ENCODE data around the gene BAIAP3. TPM values are rescaled to one million over a fixed set of nuclear protein-coding genes. Genes with fewer than 3 reads are reported as not detected.

Gene BAIAP3
- total RNA-seq, 2 donors from 2014 or later: 0.35 to 2.4 TPM

DNA sequence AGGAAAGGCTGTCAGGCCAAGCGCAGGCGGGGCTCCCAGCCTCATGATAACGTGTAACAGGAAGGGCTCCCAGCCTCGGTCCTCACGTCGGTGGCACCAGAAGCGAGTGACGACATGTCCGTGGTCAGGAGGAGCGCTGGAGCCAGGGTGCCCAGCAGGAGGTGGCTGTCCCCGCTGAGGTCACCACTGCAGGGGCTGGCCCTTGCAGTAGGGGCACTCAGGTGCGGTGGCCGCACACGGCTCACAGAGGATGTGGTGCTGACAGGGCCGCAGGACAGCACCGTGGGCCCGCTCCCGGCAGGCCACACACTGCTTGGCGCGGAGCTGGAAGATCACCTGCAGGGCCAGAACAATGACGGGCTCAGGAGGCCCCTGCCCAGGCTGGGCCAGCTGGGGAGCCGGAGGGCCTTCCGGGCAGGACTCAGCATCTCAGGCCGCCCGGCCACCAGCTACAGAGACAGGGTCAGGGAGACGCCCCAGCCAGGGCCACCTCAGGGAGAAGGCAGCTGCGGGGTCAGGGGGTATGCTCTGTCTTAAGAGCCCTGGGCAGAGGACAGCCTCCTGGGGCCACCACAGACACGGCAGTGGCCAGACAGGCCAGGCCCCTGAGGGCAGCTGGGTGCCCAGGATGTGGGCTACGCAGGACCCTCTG lies 32.7 kb downstream of the BAIAP3 start:
- Histone ChIP-seq H3K4me3 (no peak overlapping the region), H3K36me3 (peaks cover 57% of the 10 kb centered on the region), H3K4me1 (no peaks in the 10 kb centered on the region), H3K27ac (no peak overlapping the region), H3K27me3 (no peaks in the 10 kb centered on the region), H3K9me3 (no peaks in the 10 kb centered on the region)
- no peak for TF ChIP-seq CTCF (IDR thresholded peaks at IDR 0.05)
- DNase-seq (ENCODE audit: low spot score): no peak

- Histone ChIP-seq H3K27me3 (no peaks in the 10 kb centered on the region), H3K4me3 (no peak overlapping the region), H3K4me1 (no peaks in the 10 kb centered on the region), H3K36me3 (peaks cover 55% of the 10 kb centered on the region), H3K27ac (no peak overlapping the region), H3K9me3 (no peaks in the 10 kb centered on the region)
- TF ChIP-seq CTCF (IDR thresholded peaks at IDR 0.05): no peak
- DNase-seq (ENCODE audit: low spot score): no peak
Measured at GRCh38 chr16:1366712-1367299, 33.4 kb downstream of the BAIAP3 start.

- Histone ChIP-seq H3K4me3 (no peak overlapping the region), H3K9me3 (no peaks in the 10 kb centered on the region), H3K27me3 (no peaks in the 10 kb centered on the region), H3K27ac (no peak overlapping the region), H3K4me1 (no peaks in the 10 kb centered on the region), H3K36me3 (peaks cover 50% of the 10 kb centered on the region)
- DNase-seq (ENCODE audit: low spot score): no peak
- no peak for TF ChIP-seq CTCF (IDR thresholded peaks at IDR 0.05)
Measured at GRCh38 chr16:1367486-1368174, 34.2 kb downstream of the BAIAP3 start.

DNA sequence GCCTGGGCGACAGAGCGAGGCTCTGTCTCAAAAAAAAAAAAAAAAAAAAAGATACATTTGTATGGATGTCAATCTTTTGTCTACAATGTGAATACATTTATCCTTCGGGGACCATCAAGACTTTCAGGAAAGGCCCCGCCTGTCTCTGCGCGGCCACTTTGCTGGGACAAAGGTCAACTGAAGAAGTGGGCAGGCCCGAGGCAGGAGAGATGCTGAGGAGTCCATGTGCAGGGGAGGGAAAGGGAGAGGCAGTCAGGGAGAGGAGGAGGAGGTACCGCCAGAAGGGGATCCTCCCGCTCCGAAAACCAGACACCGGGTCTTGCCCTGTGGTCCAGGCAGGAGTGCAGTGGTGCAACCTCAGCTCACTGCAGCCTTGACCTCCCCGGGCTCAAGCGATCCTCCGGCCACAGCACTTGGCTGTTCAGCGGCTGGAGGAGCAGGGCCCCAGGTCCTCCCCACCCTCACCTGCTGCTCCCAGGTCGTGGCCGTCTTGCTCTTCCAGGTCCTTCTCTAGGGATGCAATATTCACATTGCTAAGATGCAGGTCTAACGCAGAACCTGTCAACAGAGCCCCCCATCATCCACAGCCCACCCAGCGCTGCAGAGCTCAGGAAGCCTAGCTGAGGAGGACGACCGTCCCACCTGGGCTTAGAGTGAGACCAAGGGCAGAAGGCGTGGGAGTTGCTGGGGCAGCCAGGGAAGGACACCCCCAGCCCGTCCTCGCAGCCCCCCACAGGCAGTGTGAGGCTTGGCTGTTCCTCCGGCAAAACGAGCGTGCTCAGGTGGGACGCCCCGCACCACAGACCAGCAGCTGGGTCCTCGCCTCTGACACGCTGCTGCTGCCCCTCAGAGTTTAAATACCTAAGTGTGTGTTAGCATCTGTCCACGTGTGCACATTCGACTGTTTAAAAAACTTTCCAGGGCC lies 37.9 kb downstream of the BAIAP3 start:
- Histone ChIP-seq H3K9me3 (no peaks in the 10 kb centered on the region), H3K27ac (no peak overlapping the region), H3K27me3 (no peaks in the 10 kb centered on the region), H3K36me3 (peaks cover 18% of the 10 kb centered on the region), H3K4me3 (no peak overlapping the region), H3K4me1 (no peaks in the 10 kb centered on the region)
- no peak for DNase-seq (ENCODE audit: low spot score)
- no peak for TF ChIP-seq CTCF (IDR thresholded peaks at IDR 0.05)

- peaks cover 12% of the 10 kb centered on the region for H3K36me3 ChIP-seq
- DNase-seq (ENCODE audit: low spot score): no peak
Measured at GRCh38 chr16:1372292-1372950, 39.0 kb downstream of the BAIAP3 start.

More at GRCh38 chr16:1372292-1372950, 39.0 kb downstream of the BAIAP3 start:
- Histone ChIP-seq H3K9me3 (no peaks in the 10 kb centered on the region), H3K27ac (no peak overlapping the region), H3K27me3 (no peaks in the 10 kb centered on the region), H3K4me1 (peaks cover 0 to under 1% of the 10 kb centered on the region in 2 donors), H3K4me3 (no peak overlapping the region)
- no peak for TF ChIP-seq CTCF (IDR thresholded peaks at IDR 0.05)
